ENCODE data around the gene KLB.

The KLB gene

GRCh38 chr4:39466747-39467146 lies 60.0 kb downstream of the KLB start:
- no peak for DNase-seq

GRCh38 chr4:39467464-39467863 lies 60.7 kb downstream of the KLB start:
- no peak for DNase-seq

- DNase-seq, result peak; percentile 66
These were observed 62.8 kb downstream of the KLB start for GRCh38 chr4:39469429-39470077.

GRCh38 chr4:39470402-39470801 lies 63.7 kb downstream of the KLB start:
- DNase-seq, result no peak

- no peak for DNase-seq
These were observed 65.7 kb downstream of the KLB start for GRCh38 chr4:39472396-39472795.

- DNase-seq, result no peak
These were observed 69.6 kb downstream of the KLB start for GRCh38 chr4:39476187-39476895.

GRCh38 chr4:39480251-39480650 lies 73.5 kb downstream of the KLB start:
- DNase-seq, result no peak

- DNase-seq, result no peak
These were observed 74.4 kb downstream of the KLB start for GRCh38 chr4:39480902-39481695.

- DNase-seq, result no peak
These were observed 78.0 kb downstream of the KLB start for GRCh38 chr4:39484582-39485272.

- no peak for DNase-seq
These were observed 79.6 kb downstream of the KLB start for GRCh38 chr4:39486221-39486804.

GRCh38 chr4:39490322-39490721 lies 83.6 kb downstream of the KLB start:
- DNase-seq, result no peak

- no peak for DNase-seq
These were observed 87.6 kb downstream of the KLB start for GRCh38 chr4:39494354-39494753.

GRCh38 chr4:39495446-39496213 lies 88.9 kb downstream of the KLB start:
- no peak for DNase-seq

GRCh38 chr4:39497909-39498726 lies 91.4 kb downstream of the KLB start:
- DNase-seq, result peak; percentile 1

GRCh38 chr4:39498727-39499020 lies 91.9 kb downstream of the KLB start:
- no peak for DNase-seq

Data from NCI-H82 (cell line).